DLD1 (cell line): ENCODE measurements around the gene KCNQ5.

Experiments used
- in situ Hi-C: cut with HindIII; loops from 2 replicates; pipeline ENCODE4 v1.10.0; 2017; ENCODE audit warnings: low sequenced_read_pairs

Gene KCNQ5

DNA sequence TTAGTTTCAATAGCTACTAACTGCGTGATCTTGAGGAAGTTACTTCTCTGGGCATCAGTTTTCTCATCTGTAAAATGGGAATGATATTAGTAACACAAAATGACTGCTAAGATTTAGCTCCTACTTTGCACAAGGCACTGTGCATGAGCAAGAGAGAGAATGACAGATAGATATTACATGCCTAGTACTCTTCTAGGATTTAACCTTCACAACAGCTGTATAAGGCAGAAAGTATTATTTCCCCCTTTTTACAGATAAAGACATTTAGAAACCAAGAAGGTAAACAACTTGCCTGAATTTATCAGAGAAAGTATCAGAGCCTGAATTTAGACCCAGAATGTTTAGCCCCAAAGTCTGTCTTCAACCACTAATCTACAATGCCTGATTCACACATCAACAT, 321.8 kb downstream of the KCNQ5 start:
- in situ Hi-C loops: no loop called here

- in situ Hi-C loops: no loop called here
Observed at GRCh38 chr6:72944660-72945059, 322.8 kb downstream of the KCNQ5 start.

DNA sequence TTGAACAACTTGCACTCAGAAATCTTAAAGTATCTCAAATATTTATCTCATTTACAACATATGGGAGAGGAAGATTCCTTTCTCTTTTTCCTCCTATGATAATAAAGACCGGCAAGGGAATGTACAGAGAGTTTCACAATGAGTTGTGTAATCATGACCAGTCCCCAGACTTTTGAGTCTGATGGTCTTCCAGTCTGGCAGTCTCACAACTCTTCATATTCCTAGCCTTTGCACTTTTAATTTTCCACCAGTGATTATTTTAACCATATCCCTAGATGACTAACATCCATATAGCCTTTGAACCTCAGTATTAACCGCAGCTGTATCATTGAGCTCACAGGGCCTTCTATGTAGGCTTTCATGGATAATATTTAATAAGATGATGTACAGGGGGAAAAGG, 324.9 kb downstream of the KCNQ5 start:
- in situ Hi-C loops: no loop called here

DNA sequence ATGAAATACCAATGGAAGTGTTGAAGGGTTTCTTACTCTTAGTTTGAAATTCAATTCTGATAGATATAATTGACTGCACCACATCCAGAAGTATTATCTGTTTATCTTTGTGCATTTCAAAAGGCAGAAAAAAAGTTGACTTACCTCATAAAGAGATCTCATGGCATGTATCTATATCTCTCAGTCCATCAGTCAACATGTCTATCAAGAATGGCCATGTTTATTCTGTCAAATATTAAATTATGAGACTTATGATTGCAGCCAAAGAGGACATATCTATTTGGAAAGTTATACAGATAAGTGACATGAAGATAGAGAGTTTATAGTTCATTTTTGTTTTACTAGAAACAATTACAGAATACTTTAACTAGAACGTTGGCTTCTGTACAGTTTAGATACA, 325.7 kb downstream of the KCNQ5 start:
- in situ Hi-C loops: no loop called here

- in situ Hi-C loops: no loop called here
Observed at GRCh38 chr6:72948153-72948552, 326.3 kb downstream of the KCNQ5 start.

- in situ Hi-C loops: no loop called here
Observed at GRCh38 chr6:72950114-72950860, 328.4 kb downstream of the KCNQ5 start.

GRCh38 chr6:72952808-72953630, 331.2 kb downstream of the KCNQ5 start:
- in situ Hi-C loops: no loop called here

DNA sequence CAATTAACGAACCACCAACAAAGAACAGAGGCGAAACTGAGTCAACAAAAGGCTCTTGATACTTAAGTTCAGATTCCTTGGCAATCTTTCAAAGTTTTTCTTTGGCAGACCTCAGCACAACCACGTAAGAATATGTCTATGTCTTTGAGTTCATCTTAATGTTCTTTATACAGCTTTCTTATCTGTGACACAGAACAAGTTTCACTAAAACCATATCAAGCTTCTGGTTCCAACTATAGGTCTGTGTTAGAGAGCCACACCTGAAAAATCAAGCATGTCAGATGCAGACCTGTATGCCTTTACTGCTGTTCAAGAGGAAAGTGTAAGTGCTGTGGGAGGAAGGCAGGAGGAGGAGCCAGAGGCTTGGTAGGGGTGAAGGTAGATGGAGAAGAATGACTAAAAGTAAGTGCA, 332.1 kb downstream of the KCNQ5 start:
- in situ Hi-C loops: no loop called here

GRCh38 chr6:72954716-72955115, 332.9 kb downstream of the KCNQ5 start:
- in situ Hi-C loops: no loop called here

DNA sequence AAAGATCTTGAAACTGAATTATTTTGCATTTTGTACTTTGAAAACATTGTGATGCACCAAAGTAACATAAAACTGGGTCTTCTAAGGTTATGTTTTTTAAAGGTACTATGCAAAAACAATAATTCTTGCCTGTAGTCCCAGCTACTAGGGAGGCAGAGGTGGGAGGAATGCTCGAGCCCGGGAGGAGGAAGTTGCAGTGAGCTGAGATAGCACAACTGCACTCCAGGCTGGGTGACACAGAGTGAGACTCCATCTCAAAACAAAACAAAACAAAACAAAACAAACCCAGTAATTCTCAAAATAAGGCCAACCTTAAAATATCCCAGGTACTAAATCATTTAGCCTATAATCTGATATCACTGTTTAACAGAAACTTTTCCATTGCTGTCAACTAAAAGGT, 333.8 kb downstream of the KCNQ5 start:
- in situ Hi-C loops: no loop called here

DNA sequence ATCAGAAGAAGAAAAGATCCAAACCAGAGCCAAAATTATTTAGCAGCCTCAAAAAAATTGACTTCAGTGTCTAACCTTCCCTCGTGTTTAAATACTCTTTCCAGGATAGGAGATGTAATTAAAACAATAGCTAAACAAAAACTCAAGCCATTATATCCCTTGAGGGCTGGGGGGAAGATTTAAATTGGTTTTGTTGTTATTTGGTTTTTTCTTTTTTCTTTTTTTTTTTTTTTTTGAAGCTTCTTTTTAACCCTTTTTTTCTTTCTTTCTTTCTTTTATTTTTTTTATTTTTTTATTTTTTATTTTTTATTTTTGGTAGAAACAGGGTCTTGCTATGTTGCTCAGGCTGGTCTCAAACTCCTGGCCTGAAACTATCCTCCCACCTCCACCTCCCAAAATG, 334.4 kb downstream of the KCNQ5 start:
- in situ Hi-C loops: no loop called here

- in situ Hi-C loops: loop anchor here (10.0 kb wide), 1 partner anchor 165 kb away; no protein-coding TSS in a partner anchor
Observed at GRCh38 chr6:72959821-72960220, 338.0 kb downstream of the KCNQ5 start.

DNA sequence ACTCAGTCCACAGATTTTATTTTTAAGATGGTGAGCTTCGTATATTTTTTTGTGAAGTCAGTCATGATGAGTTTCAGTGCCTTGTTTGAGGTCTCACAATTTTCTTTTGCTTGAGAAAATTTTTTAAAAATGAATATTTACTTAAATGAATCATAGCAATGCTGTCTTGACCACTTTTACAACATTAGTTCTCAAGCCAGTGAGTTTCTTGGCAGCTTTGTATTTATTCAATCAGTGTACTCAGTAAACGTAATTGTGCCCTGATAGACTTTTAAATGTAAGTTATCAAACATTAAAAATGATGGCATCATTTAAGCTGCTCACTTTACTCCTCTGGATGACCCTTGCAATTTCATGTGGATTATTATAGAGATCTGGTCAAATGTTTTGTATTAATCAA, 342.1 kb downstream of the KCNQ5 start:
- in situ Hi-C loops: loop anchor here (10.0 kb wide), 1 partner anchor 161 kb away; no protein-coding TSS in a partner anchor

GRCh38 chr6:72966628-72967280, 344.9 kb downstream of the KCNQ5 start:
- in situ Hi-C loops: loop anchor here (10.0 kb wide), 1 partner anchor 158 kb away; no protein-coding TSS in a partner anchor

GRCh38 chr6:72967329-72967728, 345.5 kb downstream of the KCNQ5 start:
- in situ Hi-C loops: loop anchor here (10.0 kb wide), 1 partner anchor 157 kb away; no protein-coding TSS in a partner anchor

- in situ Hi-C loops: loop anchor here (10.0 kb wide), 1 partner anchor 156 kb away; no protein-coding TSS in a partner anchor
Observed at GRCh38 chr6:72968704-72969103, 346.8 kb downstream of the KCNQ5 start.

DNA sequence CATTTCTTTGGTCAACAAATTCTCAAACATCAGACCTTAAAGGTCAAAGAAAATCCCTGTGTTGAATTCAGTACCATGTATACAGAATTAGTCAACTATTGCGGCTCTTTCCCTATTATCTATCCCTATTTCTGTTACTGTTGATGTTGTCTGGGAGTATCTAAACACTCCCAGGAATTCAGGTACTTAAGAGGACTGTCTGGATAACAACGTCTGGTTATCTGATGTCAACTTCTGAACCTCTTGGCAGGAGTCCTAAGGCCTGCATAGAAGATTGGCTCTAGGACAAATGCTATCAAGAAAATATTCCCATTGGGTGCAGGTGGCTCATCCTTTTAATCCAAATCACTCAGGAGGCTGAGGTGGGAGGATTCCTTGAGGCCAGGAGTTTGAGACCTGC, 347.8 kb downstream of the KCNQ5 start:
- in situ Hi-C loops: loop anchor here (10.0 kb wide), 1 partner anchor 155 kb away; no protein-coding TSS in a partner anchor

DNA sequence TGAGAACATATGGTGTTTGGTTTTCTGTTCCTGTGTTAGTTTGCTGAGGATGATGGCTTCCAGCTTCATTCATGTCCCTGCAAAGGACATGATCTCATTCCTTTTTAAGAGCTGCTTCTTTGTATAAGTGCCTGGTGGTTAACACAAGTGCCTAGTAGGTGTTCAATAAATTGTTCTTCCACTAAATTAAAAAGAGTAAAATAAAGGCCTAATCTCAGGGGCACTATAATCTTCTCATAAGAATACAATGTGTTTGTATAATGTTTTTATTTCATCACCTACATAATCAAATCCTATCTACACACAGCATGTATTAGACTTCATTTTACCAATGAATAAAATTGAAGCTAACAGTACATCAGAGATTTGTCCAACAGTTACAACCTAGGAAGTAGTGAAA, 350.7 kb downstream of the KCNQ5 start:
- in situ Hi-C loops: no loop called here

GRCh38 chr6:72974276-72974675, 352.4 kb downstream of the KCNQ5 start:
- in situ Hi-C loops: no loop called here

DNA sequence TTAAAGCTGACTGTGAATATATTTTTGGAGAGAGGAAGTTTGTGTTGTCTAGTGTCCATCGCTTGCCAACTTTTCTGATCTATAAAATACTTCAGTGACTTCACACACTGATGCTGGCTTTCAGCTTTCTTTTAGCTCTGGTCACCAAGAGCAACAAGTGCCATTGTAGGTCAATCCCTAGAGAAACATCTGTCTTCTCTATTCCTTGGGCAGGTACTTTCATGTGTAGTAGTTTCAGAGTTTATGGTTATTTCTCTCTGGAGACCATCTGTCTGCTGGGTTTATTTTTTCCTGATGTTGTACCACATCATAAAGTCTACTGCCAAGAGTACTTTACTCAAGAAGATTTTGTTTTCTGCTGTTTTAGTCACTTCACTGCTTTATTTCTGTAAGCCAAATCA, 353.5 kb downstream of the KCNQ5 start:
- in situ Hi-C loops: no loop called here

DNA sequence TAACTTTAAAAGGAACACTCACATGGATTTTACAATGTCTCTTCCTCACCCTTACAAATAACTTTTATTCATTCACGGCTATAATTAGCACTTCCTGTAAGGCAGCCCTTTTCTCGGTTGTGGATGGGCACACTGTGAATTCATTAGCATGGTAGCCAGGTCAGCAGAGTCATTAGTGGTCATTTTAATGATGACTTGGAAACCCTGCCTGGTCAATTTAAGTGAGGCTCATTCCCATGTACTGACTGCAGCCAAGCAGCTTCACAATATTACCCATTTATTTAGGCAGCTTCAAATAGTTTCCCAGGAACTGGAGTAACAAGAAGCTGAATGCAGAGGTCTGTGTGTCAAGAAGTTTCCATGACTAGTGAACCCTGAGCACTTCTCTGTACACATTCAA, 354.6 kb downstream of the KCNQ5 start:
- in situ Hi-C loops: no loop called here
